Measurements from ENCODE around the gene SPIN1. TPM values are rescaled to one million over a fixed set of nuclear protein-coding genes. Genes with fewer than 3 reads are reported as not detected.
A peak's percentile ranks its signal among the peaks of the same experiment; 100 is the strongest.
"Not testable (repeated sequence)": the region's sequence is repeated elsewhere in the genome, so short reads cannot be mapped to it uniquely, and the experiment has no call there.

Gene SPIN1
- total RNA-seq: 57.4 and 71.0 TPM in 2 replicates

DNA sequence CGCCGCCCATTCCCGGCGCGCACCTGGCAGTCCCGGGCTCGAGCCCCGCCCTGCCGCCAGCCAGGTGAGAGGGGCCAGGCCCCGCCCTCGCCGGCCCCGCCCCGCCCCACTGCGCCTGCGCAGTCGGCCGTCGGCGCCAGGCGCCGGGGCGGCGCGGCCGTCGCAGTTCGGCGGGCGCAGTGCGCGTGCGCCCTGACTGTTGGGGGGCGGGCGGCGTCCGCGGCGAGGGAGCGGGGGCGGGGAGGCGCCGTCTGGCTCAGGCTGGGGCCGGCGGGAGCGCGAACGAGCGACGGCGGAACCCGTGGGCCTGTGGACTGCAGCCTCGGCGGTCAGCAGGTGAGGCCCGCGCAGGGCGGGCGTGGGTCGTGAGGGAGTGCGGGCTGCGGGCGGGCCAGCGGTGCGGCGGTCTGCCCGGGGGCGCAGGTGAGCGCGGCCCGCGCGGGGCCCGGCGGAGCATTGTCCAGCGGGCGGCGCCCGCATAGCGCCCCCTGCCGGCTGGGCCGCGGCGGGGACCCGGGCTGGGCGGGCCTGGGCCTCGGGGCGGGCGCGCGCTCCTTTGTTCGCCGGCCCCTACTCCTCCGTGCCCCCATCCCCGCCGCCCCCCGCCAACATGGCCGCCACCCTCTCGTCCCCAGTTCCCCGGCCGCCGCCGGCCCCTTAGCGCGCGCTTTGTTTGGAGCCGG, at the start of gene SPIN1:
Gene SPIN1 (plus strand): TSS at position 242 of the 683 bp plus-strand sequence. CDS start 38,096 bp downstream, outside the sequence.
- H3K4me3 ChIP-seq (ENCODE audit: low read depth, low read length): peak within 1 kb of the TSS; percentile 84
- no peak for DNase-seq (ENCODE audit: low read depth)
- TF ChIP-seq, protein P1, sequence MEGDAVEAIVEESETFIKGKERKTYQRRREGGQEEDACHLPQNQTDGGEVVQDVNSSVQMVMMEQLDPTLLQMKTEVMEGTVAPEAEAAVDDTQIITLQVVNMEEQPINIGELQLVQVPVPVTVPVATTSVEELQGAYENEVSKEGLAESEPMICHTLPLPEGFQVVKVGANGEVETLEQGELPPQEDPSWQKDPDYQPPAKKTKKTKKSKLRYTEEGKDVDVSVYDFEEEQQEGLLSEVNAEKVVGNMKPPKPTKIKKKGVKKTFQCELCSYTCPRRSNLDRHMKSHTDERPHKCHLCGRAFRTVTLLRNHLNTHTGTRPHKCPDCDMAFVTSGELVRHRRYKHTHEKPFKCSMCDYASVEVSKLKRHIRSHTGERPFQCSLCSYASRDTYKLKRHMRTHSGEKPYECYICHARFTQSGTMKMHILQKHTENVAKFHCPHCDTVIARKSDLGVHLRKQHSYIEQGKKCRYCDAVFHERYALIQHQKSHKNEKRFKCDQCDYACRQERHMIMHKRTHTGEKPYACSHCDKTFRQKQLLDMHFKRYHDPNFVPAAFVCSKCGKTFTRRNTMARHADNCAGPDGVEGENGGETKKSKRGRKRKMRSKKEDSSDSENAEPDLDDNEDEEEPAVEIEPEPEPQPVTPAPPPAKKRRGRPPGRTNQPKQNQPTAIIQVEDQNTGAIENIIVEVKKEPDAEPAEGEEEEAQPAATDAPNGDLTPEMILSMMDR (conservative IDR thresholded peaks at IDR 0.05; ENCODE audit: low read depth, low read length): no peak

GRCh38 chr9:88339317-88339716, 48.9 kb upstream of the SPIN1 start:
- no peak overlapping the region for H3K4me3 ChIP-seq (ENCODE audit: low read depth, low read length)
- DNase-seq (ENCODE audit: low read depth): no peak
- TF ChIP-seq, protein P1 (conservative IDR thresholded peaks at IDR 0.05; ENCODE audit: low read depth, low read length): no peak

DNA sequence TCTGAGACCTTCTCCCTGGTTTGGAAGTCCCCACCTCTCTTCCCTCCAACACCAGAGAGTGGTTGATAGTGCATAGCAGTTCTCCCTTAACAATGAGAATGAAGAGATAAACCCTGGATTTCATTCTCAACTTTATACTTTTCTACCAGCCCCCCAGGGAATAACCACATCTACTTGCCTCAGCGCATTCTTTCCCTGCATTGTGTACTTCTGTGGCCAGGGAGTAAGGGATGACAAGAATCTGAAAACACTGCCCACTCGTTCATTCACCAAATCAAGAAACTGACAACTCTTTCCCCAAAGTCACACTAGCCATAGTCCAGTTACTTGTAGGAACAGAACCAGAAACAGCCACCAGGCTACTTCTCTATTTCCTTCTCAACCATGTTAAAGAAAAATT, 46.0 kb upstream of the SPIN1 start:
- no peak overlapping the region for H3K4me3 ChIP-seq (ENCODE audit: low read depth, low read length)
- TF ChIP-seq, protein P1 (conservative IDR thresholded peaks at IDR 0.05; ENCODE audit: low read depth, low read length): no peak
- DNase-seq (ENCODE audit: low read depth): no peak

DNA sequence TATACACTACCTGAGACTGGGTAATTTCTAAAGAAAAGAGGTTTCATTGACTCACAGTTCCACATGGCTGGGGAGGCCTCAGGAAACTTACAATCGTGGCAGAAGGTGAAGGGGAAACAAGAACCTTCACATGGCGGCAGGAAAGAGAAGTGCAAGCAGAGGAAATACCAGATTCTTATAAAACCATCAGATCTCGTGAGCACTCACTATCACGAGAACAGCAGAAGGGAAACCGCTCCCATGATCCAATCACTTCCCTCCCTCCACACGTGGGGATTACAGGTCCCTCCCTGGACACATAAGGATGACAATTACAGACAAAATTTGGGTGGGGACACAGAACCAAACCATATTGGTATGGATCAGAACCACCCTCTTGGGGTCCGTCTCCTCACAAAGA, 44.2 kb upstream of the SPIN1 start:
- no peak overlapping the region for H3K4me3 ChIP-seq (ENCODE audit: low read depth, low read length)
- TF ChIP-seq, protein P1 (conservative IDR thresholded peaks at IDR 0.05; ENCODE audit: low read depth, low read length): no peak
- DNase-seq (ENCODE audit: low read depth): no peak

DNA sequence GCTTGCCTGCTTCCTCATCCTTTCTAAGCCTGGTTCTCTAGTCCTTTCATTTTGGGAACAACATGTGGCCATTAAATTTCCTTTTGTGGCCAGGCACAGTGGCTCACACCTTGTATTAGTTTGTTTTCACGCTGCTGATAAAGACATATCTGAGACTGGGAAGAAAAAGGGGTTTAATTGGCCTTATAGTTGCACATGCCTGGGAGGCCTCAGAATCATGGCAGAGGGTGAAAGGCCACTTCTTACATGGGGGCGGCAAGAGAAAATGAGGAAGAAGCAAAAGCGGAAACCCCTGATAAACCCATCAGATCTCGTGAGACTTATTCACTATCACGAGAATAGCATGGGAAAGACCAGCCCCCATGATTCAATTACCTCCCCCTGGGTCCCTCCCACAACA, 37.9 kb upstream of the SPIN1 start:
- not testable (repeated sequence) for DNase-seq (ENCODE audit: low read depth); H3K4me3 ChIP-seq (ENCODE audit: low read depth, low read length)

DNA sequence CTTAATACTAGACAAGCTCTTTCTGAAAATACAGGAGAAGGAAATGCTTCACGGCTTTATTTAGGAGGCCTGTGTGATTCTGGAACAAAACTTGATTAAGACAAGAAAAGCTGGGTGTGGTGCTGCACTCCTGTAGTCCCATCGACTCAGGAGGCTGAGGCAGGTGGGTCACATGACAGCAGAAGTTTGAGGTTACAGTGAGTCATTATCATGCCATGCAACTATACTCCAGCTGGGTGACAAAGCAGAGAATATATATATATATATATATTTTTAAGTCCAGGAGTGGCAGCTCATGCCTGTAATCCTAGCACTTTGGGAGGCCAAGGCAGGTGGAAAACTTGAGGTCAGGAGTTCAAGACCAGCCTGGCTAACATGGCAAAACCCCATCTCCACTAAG, 33.1 kb upstream of the SPIN1 start:
- DNase-seq (ENCODE audit: low read depth): no peak
- no peak overlapping the region for H3K4me3 ChIP-seq (ENCODE audit: low read depth, low read length)
- TF ChIP-seq, protein P1 (conservative IDR thresholded peaks at IDR 0.05; ENCODE audit: low read depth, low read length): no peak

GRCh38 chr9:88357250-88357649, 31.0 kb upstream of the SPIN1 start:
- not testable (repeated sequence) for DNase-seq (ENCODE audit: low read depth); H3K4me3 ChIP-seq (ENCODE audit: low read depth, low read length)

- TF ChIP-seq, protein P1 (conservative IDR thresholded peaks at IDR 0.05; ENCODE audit: low read depth, low read length): no peak
Observed at GRCh38 chr9:88358723-88359122, 29.5 kb upstream of the SPIN1 start.

More at GRCh38 chr9:88358723-88359122, 29.5 kb upstream of the SPIN1 start:
- H3K4me3 ChIP-seq (ENCODE audit: low read depth, low read length): no peak overlapping the region
- no peak for DNase-seq (ENCODE audit: low read depth)

All from epithelial cell of proximal tubule (primary cell).